Endodermal cell (in vitro differentiated cells): ENCODE results near the gene H6PD. TPM values are rescaled to one million over a fixed set of nuclear protein-coding genes. Genes with fewer than 3 reads are reported as not detected.

Experiments used
- DNase-seq: peaks from one replicate; pipeline ENCODE4 v3.0.0-alpha.2; 2017
- H3K27ac ChIP-seq: 2 replicates; pipeline ENCODE4 v1.5.1; 2013; ENCODE audit warnings: mild to moderate bottlenecking, low read depth, low read length, moderate library complexity
- H3K27me3 ChIP-seq: 2 replicates; pipeline ENCODE4 v1.6.1; 2013; ENCODE audit warnings: mild to moderate bottlenecking, low read length, moderate library complexity; ENCODE audit not compliant: insufficient read depth, control insufficient read depth, poor library complexity, severe bottlenecking
- H3K36me3 ChIP-seq: 2 replicates; pipeline ENCODE4 v1.7.0; 2013; ENCODE audit warnings: mild to moderate bottlenecking, low read length, moderate library complexity; ENCODE audit not compliant: control insufficient read depth, insufficient read depth
- H3K4me1 ChIP-seq: one replicate; pipeline ENCODE4 v1.7.0; 2013; ENCODE audit warnings: low read length; ENCODE audit not compliant: control insufficient read depth, insufficient read depth
- H3K4me3 ChIP-seq: 2 replicates; pipeline ENCODE4 v1.5.1; 2013; ENCODE audit warnings: mild to moderate bottlenecking, low read length, moderate library complexity
- H3K9ac ChIP-seq: 2 replicates; pipeline ENCODE4 v1.6.1; 2013; ENCODE audit warnings: mild to moderate bottlenecking, low read length, moderate library complexity; ENCODE audit not compliant: poor library complexity, severe bottlenecking; ENCODE audit errors: extremely low read depth
- H3K9me3 ChIP-seq: 2 replicates; pipeline ENCODE4 v1.6.1; 2013; ENCODE audit warnings: mild to moderate bottlenecking, low read length, moderate library complexity; ENCODE audit not compliant: control insufficient read depth
- H3K27ac Mint-ChIP-seq: 2 replicates; pipeline ENCODE4 v1.8.0; 2020; ENCODE audit warnings: mixed read lengths
- H3K27me3 Mint-ChIP-seq: 2 replicates; pipeline ENCODE4 v1.8.0; 2021; ENCODE audit warnings: mild to moderate bottlenecking, mixed read lengths; ENCODE audit not compliant: insufficient read depth
- H3K36me3 Mint-ChIP-seq: 2 replicates; pipeline ENCODE4 v1.8.0; 2020; ENCODE audit warnings: low read depth, mixed read lengths
- H3K4me1 Mint-ChIP-seq: 2 replicates; pipeline ENCODE4 v1.8.0; 2020; ENCODE audit warnings: mixed read lengths
- H3K4me3 Mint-ChIP-seq: 2 replicates; pipeline ENCODE4 v1.8.0; 2020; ENCODE audit warnings: mild to moderate bottlenecking, moderate library complexity, mixed read lengths
- H3K9me3 Mint-ChIP-seq: 2 replicates; pipeline ENCODE4 v1.8.0; 2020; ENCODE audit warnings: mild to moderate bottlenecking, mixed read lengths
- CTCF ChIP-seq: fragments of 200-600 bp; sonication (generic); conservative IDR thresholded peaks from 2 replicates; pipeline ENCODE4 v1.5.0; 2021; ENCODE audit warnings: antibody characterized with exemption, mild to moderate bottlenecking
- WGBS, 2 experiments: methylation state at CpG; one replicate each; pipeline versions ENCODE4 v1.1.5 to v1.1.7; 2013; ENCODE audit warnings: missing lambda C conversion rate in 2 of 2, mixed read lengths in 1 of 2; ENCODE audit not compliant: insufficient coverage in 1 of 2, insufficient read length in 1 of 2; 5-methylcytosine and 5-hydroxymethylcytosine counted together
- total RNA-seq, 2 donors: library from RNA; stranded (reverse); fragmentation: NEBNext Ultra II Directional in 1 of 2; extraction: Animal tissue kit (Norgen Biotek cat#: 25700) in 1 of 2; gene quantifications; 2 replicates in 1 of 2; 3 replicates in 1 of 2; pipeline ENCODE4 v1.2.1, GENCODE V29; 2021

Gene H6PD
- total RNA-seq, 2 donors from 2014 or later: 21.5 to 34.4 TPM

- H3K36me3 ChIP-seq: no peaks in the 10 kb centered on the region
- H3K27ac Mint-ChIP-seq: peak overlapping the region; percentile 74
- 77 to 86% methylated on average over 8 to 12 of the region's 12 CpGs for WGBS, 2 experiments
Measured at GRCh38 chr1:9265968-9266367, 31.4 kb downstream of the H6PD start.

GRCh38 chr1:9267352-9267686, 32.7 kb downstream of the H6PD start:
- no peak overlapping the region for H3K4me3 Mint-ChIP-seq
- DNase-seq: no peak
- H3K36me3 Mint-ChIP-seq: peaks cover 7% of the 10 kb centered on the region
- H3K27ac ChIP-seq: no peak overlapping the region
- TF ChIP-seq CTCF: no peak
- H3K4me1 ChIP-seq: no peaks in the 10 kb centered on the region
- no peaks in the 10 kb centered on the region for H3K9me3 ChIP-seq
- no peak overlapping the region for H3K27ac Mint-ChIP-seq
- H3K27me3 Mint-ChIP-seq: no peaks in the 10 kb centered on the region
- no peak overlapping the region for H3K9ac ChIP-seq
- H3K36me3 ChIP-seq: no peaks in the 10 kb centered on the region
- H3K9me3 Mint-ChIP-seq: no peaks in the 10 kb centered on the region
- H3K27me3 ChIP-seq: no peaks in the 10 kb centered on the region
- no peak overlapping the region for H3K4me3 ChIP-seq
- 83% methylated on average over 7 of the region's 7 CpGs; no CpG with 5 or more reads in 1 of the 2 experiments for WGBS, 2 experiments
- H3K4me1 Mint-ChIP-seq: no peaks in the 10 kb centered on the region

More at GRCh38 chr1:9265968-9266367, 31.4 kb downstream of the H6PD start:
- no peak for TF ChIP-seq CTCF
- no peak for DNase-seq
- Histone ChIP-seq H3K4me3 (no peak overlapping the region), H3K4me1 (no peaks in the 10 kb centered on the region), H3K27ac (no peak overlapping the region), H3K9me3 (no peaks in the 10 kb centered on the region), H3K9ac (no peak overlapping the region), H3K27me3 (no peaks in the 10 kb centered on the region)
- Mint-ChIP-seq H3K9me3 (no peaks in the 10 kb centered on the region), H3K4me1 (no peaks in the 10 kb centered on the region), H3K36me3 (peaks cover 11% of the 10 kb centered on the region), H3K27me3 (no peaks in the 10 kb centered on the region), H3K4me3 (no peak overlapping the region)

GRCh38 chr1:9267827-9268581, 33.4 kb downstream of the H6PD start:
- no peak overlapping the region for H3K4me3 ChIP-seq
- H3K9me3 ChIP-seq: no peaks in the 10 kb centered on the region
- no peak for DNase-seq
- 94 to 95% methylated on average over 4 to 7 of the region's 7 CpGs for WGBS, 2 experiments
- peaks cover 7% of the 10 kb centered on the region for H3K36me3 Mint-ChIP-seq
- H3K4me3 Mint-ChIP-seq: no peak overlapping the region
- no peaks in the 10 kb centered on the region for H3K27me3 Mint-ChIP-seq
- no peaks in the 10 kb centered on the region for H3K27me3 ChIP-seq
- no peaks in the 10 kb centered on the region for H3K36me3 ChIP-seq
- no peak for TF ChIP-seq CTCF
- no peak overlapping the region for H3K27ac ChIP-seq
- H3K9me3 Mint-ChIP-seq: no peaks in the 10 kb centered on the region
- H3K4me1 ChIP-seq: no peaks in the 10 kb centered on the region
- H3K4me1 Mint-ChIP-seq: no peaks in the 10 kb centered on the region
- H3K9ac ChIP-seq: no peak overlapping the region
- no peak overlapping the region for H3K27ac Mint-ChIP-seq
